ENCODE data around the gene SYCP3. TPM values are rescaled to one million over a fixed set of nuclear protein-coding genes. Genes with fewer than 3 reads are reported as not detected.

SYCP3 gene
- total and polyA plus RNA-seq, 7 experiments from 2014 or later, result 0.23 to 0.87 (median 0.56) TPM; not detected in 2

DNA sequence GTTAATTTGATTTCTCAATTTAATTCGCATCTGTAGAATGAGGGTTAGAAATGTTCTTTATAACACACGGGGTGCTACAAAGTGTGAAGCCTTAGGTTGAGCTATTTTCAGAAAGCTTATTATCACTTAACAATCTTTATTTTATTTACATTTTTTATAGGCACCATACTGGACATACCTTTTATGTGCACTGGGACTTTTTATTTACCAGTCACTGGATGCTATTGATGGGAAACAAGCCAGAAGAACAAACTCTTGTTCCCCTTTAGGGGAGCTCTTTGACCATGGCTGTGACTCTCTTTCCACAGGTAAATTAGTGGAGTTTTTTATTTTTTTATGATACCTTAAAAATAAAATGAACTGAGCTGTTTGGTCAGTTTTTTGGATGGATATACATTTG, 25.3 kb downstream of the SYCP3 start:
- no peaks in the 10 kb centered on the region for H3K9me3 ChIP-seq (ENCODE audit: control insufficient read depth in 2 of 3, low read length in 3 of 3)
- DNase-seq (no peak), ATAC-seq (no peak)
- Mint-ChIP-seq H3K36me3 (peaks cover 0 to 5% (median 3%) of the 10 kb centered on the region in 5 donors), H3K9me3 (no peaks in the 10 kb centered on the region), H3K4me3 (no peak overlapping the region), H3K27ac (no peak overlapping the region), H3K27me3 (no peaks in the 10 kb centered on the region), H3K4me1 (peaks cover 0 to 24% (median 7%) of the 10 kb centered on the region in 7 donors)
- no peak overlapping the region for H3K4me3 ChIP-seq (ENCODE audit: low read length)
- intact Hi-C loops (cut with micrococcal nuclease), result no loop called here
- no peaks in the 10 kb centered on the region for H3K36me3 ChIP-seq (ENCODE audit: control insufficient read depth in 2 of 3, insufficient read depth in 3 of 3, low read length in 3 of 3)
- H3K27me3 ChIP-seq (ENCODE audit: control insufficient read depth in 2 of 2, insufficient read depth in 2 of 2, low read length in 2 of 2), result no peaks in the 10 kb centered on the region
- POLR2A ChIA-PET, result no interaction called here
- CTCF ChIA-PET, result interaction anchor here (0.6 kb wide), 1 partner anchor 38 kb away, joined by 4 read pairs; no protein-coding TSS in a partner anchor
- peaks cover 0 to 4% of the 10 kb centered on the region in 2 donors for H3K4me1 ChIP-seq (ENCODE audit: control insufficient read depth in 2 of 2, insufficient read depth in 2 of 2, low read length in 2 of 2)
- no peak overlapping the region for H3K27ac ChIP-seq (ENCODE audit: low read depth, low read length)

GRCh38 chr12:101713059-101713682, 26.1 kb downstream of the SYCP3 start:
- Histone ChIP-seq H3K27me3 (ENCODE audit: control insufficient read depth in 2 of 2, insufficient read depth in 2 of 2, low read length in 2 of 2) (no peaks in the 10 kb centered on the region), H3K27ac (ENCODE audit: low read depth, low read length) (no peak overlapping the region), H3K36me3 (ENCODE audit: control insufficient read depth in 2 of 3, insufficient read depth in 3 of 3, low read length in 3 of 3) (no peaks in the 10 kb centered on the region), H3K9me3 (ENCODE audit: control insufficient read depth in 2 of 3, low read length in 3 of 3) (no peaks in the 10 kb centered on the region), H3K4me3 (ENCODE audit: low read length) (no peak overlapping the region), H3K4me1 (ENCODE audit: control insufficient read depth in 2 of 2, insufficient read depth in 2 of 2, low read length in 2 of 2) (peaks cover 0 to 4% of the 10 kb centered on the region in 2 donors)
- POLR2A ChIA-PET, result no interaction called here
- intact Hi-C loops (cut with micrococcal nuclease), result no loop called here
- Mint-ChIP-seq H3K9me3 (no peaks in the 10 kb centered on the region), H3K27ac (no peak overlapping the region), H3K4me1 (peaks cover 0 to 24% (median 7%) of the 10 kb centered on the region in 7 donors), H3K27me3 (no peaks in the 10 kb centered on the region), H3K4me3 (no peak overlapping the region), H3K36me3 (peaks cover 0 to 5% (median 3%) of the 10 kb centered on the region in 5 donors)
- CTCF ChIA-PET, result no interaction called here
- DNase-seq (no peak), ATAC-seq (no peak)

DNA sequence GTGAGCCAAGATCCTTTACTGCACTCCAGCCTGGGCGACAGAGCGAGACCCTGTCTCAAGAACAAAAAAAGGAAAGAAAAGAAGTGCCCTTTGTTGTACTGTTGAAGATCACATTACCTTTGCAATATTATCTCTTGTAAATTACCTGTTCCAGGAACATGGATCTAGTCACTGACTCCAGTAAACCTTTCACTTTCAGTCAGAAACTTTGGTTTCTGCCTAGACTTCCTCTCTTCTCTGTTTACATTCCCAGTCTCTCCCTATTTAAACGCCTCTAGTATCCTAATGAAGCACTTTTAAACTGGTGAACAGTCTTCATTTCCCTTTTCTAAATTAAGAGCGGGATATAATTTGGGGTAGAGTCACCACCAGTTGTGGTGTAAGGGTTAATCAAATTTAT, 29.0 kb downstream of the SYCP3 start:
- H3K27ac ChIP-seq (ENCODE audit: low read depth, low read length), result no peak overlapping the region
- intact Hi-C loops (cut with micrococcal nuclease), result no loop called here
- POLR2A ChIA-PET, result no interaction called here

DNA sequence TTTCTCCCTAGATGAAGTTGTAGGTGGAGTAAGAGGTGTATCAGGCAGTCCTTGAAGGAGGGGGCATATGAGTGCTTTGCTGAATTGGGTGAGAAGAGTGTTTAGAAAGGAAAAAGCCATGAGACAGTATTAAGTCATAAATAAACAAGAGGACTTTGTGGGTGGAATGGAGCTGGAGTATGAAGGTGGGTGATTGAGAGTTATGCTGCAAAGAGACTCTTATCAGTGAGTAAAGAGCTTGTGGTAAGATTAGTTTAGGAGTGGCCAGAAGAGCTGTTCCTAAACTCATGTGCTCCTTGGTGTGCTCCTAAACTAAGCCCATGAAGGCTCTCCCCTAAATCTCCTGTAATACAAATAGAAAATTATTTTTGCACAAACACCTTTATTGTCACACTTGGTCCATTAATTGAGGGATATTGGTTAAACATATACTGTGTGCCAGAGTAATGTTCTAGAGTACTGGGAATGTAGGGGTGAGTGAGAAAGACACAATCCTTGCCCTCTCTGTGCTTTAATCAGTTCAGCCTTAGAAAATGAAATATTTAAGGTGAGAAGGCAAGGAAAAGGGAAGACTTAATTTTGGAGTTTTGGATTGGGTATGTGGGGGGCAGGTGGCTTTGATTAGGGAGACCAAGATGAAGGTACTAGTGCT, 32.0 kb downstream of the SYCP3 start:
- ChIA-PET CTCF (no interaction called here), POLR2A (no interaction called here)
- Mint-ChIP-seq H3K4me3 (no peak overlapping the region), H3K36me3 (no peaks in the 10 kb centered on the region), H3K27ac (peak overlapping the region in 2 of 9 donors; percentile 21 to 25), H3K27me3 (no peaks in the 10 kb centered on the region), H3K4me1 (peaks cover 5 to 40% (median 13%) of the 10 kb centered on the region in 7 donors), H3K9me3 (no peaks in the 10 kb centered on the region)
- Histone ChIP-seq H3K27ac (ENCODE audit: low read depth, low read length) (no peak overlapping the region), H3K9me3 (ENCODE audit: control insufficient read depth in 2 of 3, low read length in 3 of 3) (no peaks in the 10 kb centered on the region), H3K4me1 (ENCODE audit: control insufficient read depth in 2 of 2, insufficient read depth in 2 of 2, low read length in 2 of 2) (peaks cover 0 to 4% of the 10 kb centered on the region in 2 donors), H3K36me3 (ENCODE audit: control insufficient read depth in 2 of 3, insufficient read depth in 3 of 3, low read length in 3 of 3) (no peaks in the 10 kb centered on the region), H3K27me3 (ENCODE audit: control insufficient read depth in 2 of 2, insufficient read depth in 2 of 2, low read length in 2 of 2) (no peaks in the 10 kb centered on the region), H3K4me3 (ENCODE audit: low read length) (no peak overlapping the region)
- DNase-seq (no peak), ATAC-seq (no peak)
- intact Hi-C loops (cut with micrococcal nuclease), result loop anchor here in 1 of 2 donors (2.0 kb wide), 1 partner anchor 14 kb away; no protein-coding TSS in a partner anchor

More for the DNA sequence above, 29.0 kb downstream of the SYCP3 start:
- no peak overlapping the region for H3K4me3 ChIP-seq (ENCODE audit: low read length)
- peaks cover 0 to 4% of the 10 kb centered on the region in 2 donors for H3K4me1 ChIP-seq (ENCODE audit: control insufficient read depth in 2 of 2, insufficient read depth in 2 of 2, low read length in 2 of 2)
- no peaks in the 10 kb centered on the region for H3K9me3 Mint-ChIP-seq
- no peak for DNase-seq
- no peaks in the 10 kb centered on the region for H3K27me3 ChIP-seq (ENCODE audit: control insufficient read depth in 2 of 2, insufficient read depth in 2 of 2, low read length in 2 of 2)
- H3K36me3 Mint-ChIP-seq, result no peaks in the 10 kb centered on the region
- CTCF ChIA-PET, result no interaction called here
- H3K36me3 ChIP-seq (ENCODE audit: control insufficient read depth in 2 of 3, insufficient read depth in 3 of 3, low read length in 3 of 3), result no peaks in the 10 kb centered on the region
- no peak for ATAC-seq
- H3K4me3 Mint-ChIP-seq, result no peak overlapping the region
- no peak overlapping the region for H3K27ac Mint-ChIP-seq
- H3K27me3 Mint-ChIP-seq, result no peaks in the 10 kb centered on the region
- H3K4me1 Mint-ChIP-seq, result peaks cover 5 to 39% (median 13%) of the 10 kb centered on the region in 7 donors
- no peaks in the 10 kb centered on the region for H3K9me3 ChIP-seq (ENCODE audit: control insufficient read depth in 2 of 3, low read length in 3 of 3)

- no peak overlapping the region for H3K4me3 ChIP-seq (ENCODE audit: low read length)
- no peaks in the 10 kb centered on the region for H3K27me3 ChIP-seq (ENCODE audit: control insufficient read depth in 2 of 2, insufficient read depth in 2 of 2, low read length in 2 of 2)
- DNase-seq (no peak), ATAC-seq (no peak)
- POLR2A ChIA-PET, result no interaction called here
- H3K4me3 Mint-ChIP-seq, result no peak overlapping the region
- intact Hi-C loops (cut with micrococcal nuclease), result loop anchor here in 1 of 2 donors (2.0 kb wide), 1 partner anchor 14 kb away; no protein-coding TSS in a partner anchor
- peaks cover 0 to 4% of the 10 kb centered on the region in 2 donors for H3K4me1 ChIP-seq (ENCODE audit: control insufficient read depth in 2 of 2, insufficient read depth in 2 of 2, low read length in 2 of 2)
- H3K9me3 Mint-ChIP-seq, result no peaks in the 10 kb centered on the region
- H3K27ac Mint-ChIP-seq, result no peak overlapping the region
- no peak overlapping the region for H3K27ac ChIP-seq (ENCODE audit: low read depth, low read length)
- no peaks in the 10 kb centered on the region for H3K36me3 ChIP-seq (ENCODE audit: control insufficient read depth in 2 of 3, insufficient read depth in 3 of 3, low read length in 3 of 3)
- peaks cover 5 to 47% (median 14%) of the 10 kb centered on the region in 7 donors for H3K4me1 Mint-ChIP-seq
- H3K27me3 Mint-ChIP-seq, result peaks cover 0 to 2% (median 0%) of the 10 kb centered on the region in 5 donors
- H3K9me3 ChIP-seq (ENCODE audit: control insufficient read depth in 2 of 3, low read length in 3 of 3), result no peaks in the 10 kb centered on the region
- no peaks in the 10 kb centered on the region for H3K36me3 Mint-ChIP-seq
- CTCF ChIA-PET, result no interaction called here
These were observed 32.9 kb downstream of the SYCP3 start for GRCh38 chr12:101706403-101706802.

- Mint-ChIP-seq H3K36me3 (no peaks in the 10 kb centered on the region), H3K4me3 (no peak overlapping the region), H3K27me3 (peaks cover 0 to 15% (median 0%) of the 10 kb centered on the region in 5 donors), H3K4me1 (peaks cover 4 to 55% (median 36%) of the 10 kb centered on the region in 7 donors), H3K9me3 (no peaks in the 10 kb centered on the region), H3K27ac (no peak overlapping the region)
- ATAC-seq (no peak), DNase-seq (no peak)
- Histone ChIP-seq H3K4me1 (ENCODE audit: control insufficient read depth in 2 of 2, insufficient read depth in 2 of 2, low read length in 2 of 2) (peaks cover under 1 to 7% of the 10 kb centered on the region in 2 donors), H3K36me3 (ENCODE audit: control insufficient read depth in 2 of 3, insufficient read depth in 3 of 3, low read length in 3 of 3) (no peaks in the 10 kb centered on the region), H3K27me3 (ENCODE audit: control insufficient read depth in 2 of 2, insufficient read depth in 2 of 2, low read length in 2 of 2) (no peaks in the 10 kb centered on the region), H3K27ac (ENCODE audit: low read depth, low read length) (no peak overlapping the region), H3K4me3 (ENCODE audit: low read length) (no peak overlapping the region), H3K9me3 (ENCODE audit: control insufficient read depth in 2 of 3, low read length in 3 of 3) (no peaks in the 10 kb centered on the region)
- ChIA-PET POLR2A (interaction anchor here (0.6 kb wide), 1 partner anchor 358 kb away, joined by 3 read pairs; the partner anchor contains the start of gene WASHC3), CTCF (no interaction called here)
- intact Hi-C loops (cut with micrococcal nuclease), result loop anchor here in 1 of 2 donors (5.0 kb wide), 2 partner anchors 54 to 131 kb away; no protein-coding TSS in a partner anchor
These were observed 35.8 kb downstream of the SYCP3 start for GRCh38 chr12:101703487-101703886.

Data from naive thymus-derived CD4-positive, alpha-beta T cell (primary cell).